SU-DHL-6 (cell line): ENCODE results near the gene SCYL2.

Source experiments
- EZH2phosphoT487 ChIP-seq: fragments of 200-600 bp; sonication (generic), shearing (Covaris generic); conservative IDR thresholded peaks from 2 replicates; pipeline ENCODE4 v1.6.1; 2018; ENCODE audit warnings: mild to moderate bottlenecking, antibody characterized with exemption, low read length, moderate library complexity, mixed read lengths
- TF ChIP-seq, protein P1 (sequence below): fragments of 200-600 bp; sonication (generic); IDR thresholded peaks from one replicate; pipeline ENCODE4 v1.5.1; 2017; ENCODE audit warnings: antibody characterized with exemption, mild to moderate bottlenecking, low read length, moderate library complexity; ENCODE audit not compliant: insufficient read depth, poor library complexity, severe bottlenecking

DNA sequence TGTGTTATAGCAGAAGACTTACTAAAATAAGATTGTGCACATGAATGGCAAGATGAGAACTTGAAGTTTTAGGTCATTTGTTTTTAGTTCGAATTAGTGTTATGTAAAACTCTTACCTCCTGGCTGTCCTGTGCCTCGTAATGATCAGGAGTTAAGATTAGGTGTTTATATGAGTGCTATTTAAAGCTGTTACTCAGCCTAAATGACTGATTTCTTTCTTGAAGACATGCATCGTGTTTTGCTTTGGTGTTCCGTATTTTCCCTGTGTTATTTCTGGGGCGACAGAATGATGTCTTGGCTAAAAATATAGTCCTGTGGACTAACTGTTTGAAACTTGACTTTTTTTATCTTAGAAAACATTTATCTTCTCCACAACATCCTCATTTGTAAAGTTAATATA lies 22.1 kb downstream of the SCYL2 start:
- TF ChIP-seq, protein P1, sequence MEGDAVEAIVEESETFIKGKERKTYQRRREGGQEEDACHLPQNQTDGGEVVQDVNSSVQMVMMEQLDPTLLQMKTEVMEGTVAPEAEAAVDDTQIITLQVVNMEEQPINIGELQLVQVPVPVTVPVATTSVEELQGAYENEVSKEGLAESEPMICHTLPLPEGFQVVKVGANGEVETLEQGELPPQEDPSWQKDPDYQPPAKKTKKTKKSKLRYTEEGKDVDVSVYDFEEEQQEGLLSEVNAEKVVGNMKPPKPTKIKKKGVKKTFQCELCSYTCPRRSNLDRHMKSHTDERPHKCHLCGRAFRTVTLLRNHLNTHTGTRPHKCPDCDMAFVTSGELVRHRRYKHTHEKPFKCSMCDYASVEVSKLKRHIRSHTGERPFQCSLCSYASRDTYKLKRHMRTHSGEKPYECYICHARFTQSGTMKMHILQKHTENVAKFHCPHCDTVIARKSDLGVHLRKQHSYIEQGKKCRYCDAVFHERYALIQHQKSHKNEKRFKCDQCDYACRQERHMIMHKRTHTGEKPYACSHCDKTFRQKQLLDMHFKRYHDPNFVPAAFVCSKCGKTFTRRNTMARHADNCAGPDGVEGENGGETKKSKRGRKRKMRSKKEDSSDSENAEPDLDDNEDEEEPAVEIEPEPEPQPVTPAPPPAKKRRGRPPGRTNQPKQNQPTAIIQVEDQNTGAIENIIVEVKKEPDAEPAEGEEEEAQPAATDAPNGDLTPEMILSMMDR, result no peak
- no peak for TF ChIP-seq EZH2phosphoT487
